Activated CD8-positive, alpha-beta T cell treated with anti-CD3 and anti-CD28 coated beads for 36 hours (primary cell): ENCODE data around the gene PIK3R1. TPM values are rescaled to one million over a fixed set of nuclear protein-coding genes. Genes with fewer than 3 reads are reported as not detected.

Experiments used
- ATAC-seq: fragments of 200-7000 bp; cut with Tn5 transposase; one replicate; pipeline ENCODE4 v1.10.0; 2021; ENCODE audit warnings: mild to moderate bottlenecking, moderate library complexity
- CTCF ChIA-PET: fragments of 350-600 bp; sonication (Branson Sonifier 250); formaldehyde crosslinking; loops from one replicate; lab custom pipeline; 2021; ENCODE audit warnings: antibody characterized with exemption; lab: Charles Lee
- POLR2A ChIA-PET: fragments of 350-600 bp; sonication (Branson Sonifier 250); formaldehyde crosslinking; loops from one replicate; lab custom pipeline; 2021; ENCODE audit warnings: antibody characterized with exemption; lab: Charles Lee
- DNase-seq: peaks from one replicate; pipeline ENCODE4 v3.0.0-alpha.2; 2020
- H3K27ac Mint-ChIP-seq: one replicate; pipeline ENCODE4 v1.8.0; 2021; ENCODE audit warnings: mild to moderate bottlenecking, mixed read lengths
- H3K27me3 Mint-ChIP-seq: one replicate; pipeline ENCODE4 v1.8.0; 2021; ENCODE audit warnings: mixed read lengths
- H3K36me3 Mint-ChIP-seq: one replicate; pipeline ENCODE4 v1.8.0; 2021; ENCODE audit warnings: low read depth, mixed read lengths
- H3K4me1 Mint-ChIP-seq: one replicate; pipeline ENCODE4 v1.8.0; 2021; ENCODE audit warnings: low read depth, mixed read lengths
- H3K4me3 Mint-ChIP-seq: one replicate; pipeline ENCODE4 v1.8.0; 2021; ENCODE audit warnings: mild to moderate bottlenecking, moderate library complexity, mixed read lengths
- H3K9me3 Mint-ChIP-seq: one replicate; pipeline ENCODE4 v1.8.0; 2021; ENCODE audit warnings: mixed read lengths
- intact Hi-C: fragments of 100-400 bp; cut with micrococcal nuclease; formaldehyde crosslinking; loops from one replicate; pipeline ENCODE4 v1.10.0; 2022
- total RNA-seq, 2 experiments: library from RNA; stranded (reverse); gene quantifications; one replicate each; pipeline ENCODE4 v1.2.3, GENCODE V29; 2021
- TF ChIP-seq, protein P1 (sequence below): fragments of 200-600 bp; IDR thresholded peaks from one replicate; pipeline ENCODE4 v1.8.0; 2022; ENCODE audit warnings: antibody characterized with exemption, mild to moderate bottlenecking

Gene PIK3R1
- total RNA-seq, 2 experiments from 2014 or later, result 55.4 to 57.6 TPM

DNA sequence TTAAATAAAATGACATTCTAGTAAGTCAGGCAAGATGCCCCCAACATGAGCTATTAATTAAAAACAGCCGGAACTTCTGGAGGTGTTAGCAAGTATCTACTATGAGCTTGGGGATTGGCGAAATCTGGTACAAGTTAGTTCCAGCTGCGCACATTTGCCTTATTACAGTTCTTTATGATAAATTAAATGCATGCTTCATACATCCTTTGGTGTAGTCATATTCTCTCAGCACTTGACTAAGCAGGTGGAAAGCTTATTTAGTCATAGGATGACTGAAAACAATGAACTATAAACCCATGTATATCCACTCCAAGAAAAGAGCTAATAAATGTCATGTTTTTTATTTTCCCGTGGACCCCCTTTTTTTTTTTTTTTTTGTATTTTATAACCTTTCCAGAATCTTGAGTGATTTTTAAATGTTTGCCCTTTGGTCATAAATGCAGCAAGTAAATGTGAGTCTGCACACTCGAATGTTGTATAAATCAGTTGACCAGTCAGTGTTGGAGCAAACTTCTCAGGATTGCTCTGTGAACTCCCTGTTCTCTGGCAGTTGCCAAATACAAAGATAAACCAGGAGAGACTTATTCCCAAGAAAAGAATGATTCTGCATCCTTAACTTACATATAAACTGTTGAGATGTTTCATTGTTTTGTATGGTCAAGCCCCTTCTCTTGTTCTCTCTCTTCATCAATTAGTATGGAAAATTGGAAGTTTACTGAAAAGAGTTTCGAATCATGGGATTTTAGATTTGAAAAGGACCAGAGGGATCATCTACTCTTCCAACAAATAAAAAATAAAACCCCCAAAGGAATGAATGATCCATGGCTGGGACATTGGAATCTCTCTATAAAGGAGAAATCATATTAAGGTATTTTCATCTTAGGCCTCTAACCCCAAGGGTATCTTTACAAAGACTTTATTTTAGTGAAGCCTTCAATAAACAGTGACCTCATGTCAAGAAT is 38.3 kb downstream of the PIK3R1 start:
- DNase-seq, result no peak
- CTCF ChIA-PET, result interaction anchor here (0.8 to 5.5 kb wide), 17 partner anchors 7 to 1007 kb away, joined by 3 to 46 read pairs (median 5); partner anchors contain the start of gene PIK3R1
- ATAC-seq, result peak; percentile 26
- H3K9me3 Mint-ChIP-seq, result no peaks in the 10 kb centered on the region
- peaks cover 93% of the 10 kb centered on the region for H3K4me1 Mint-ChIP-seq
- POLR2A ChIA-PET, result interaction anchor here (1.6 to 2.3 kb wide), 2 partner anchors 38 kb away, joined by 6 to 11 read pairs; partner anchors contain the start of gene PIK3R1
- H3K27ac Mint-ChIP-seq, result no peak overlapping the region
- intact Hi-C loops, result loop anchor here (5.0 to 10.0 kb wide), 2 partner anchors 37 to 1009 kb away; partner anchors contain the start of gene PIK3R1
- H3K27me3 Mint-ChIP-seq, result no peaks in the 10 kb centered on the region
- peaks cover 12% of the 10 kb centered on the region for H3K36me3 Mint-ChIP-seq
- H3K4me3 Mint-ChIP-seq, result no peak overlapping the region
- TF ChIP-seq, protein P1, sequence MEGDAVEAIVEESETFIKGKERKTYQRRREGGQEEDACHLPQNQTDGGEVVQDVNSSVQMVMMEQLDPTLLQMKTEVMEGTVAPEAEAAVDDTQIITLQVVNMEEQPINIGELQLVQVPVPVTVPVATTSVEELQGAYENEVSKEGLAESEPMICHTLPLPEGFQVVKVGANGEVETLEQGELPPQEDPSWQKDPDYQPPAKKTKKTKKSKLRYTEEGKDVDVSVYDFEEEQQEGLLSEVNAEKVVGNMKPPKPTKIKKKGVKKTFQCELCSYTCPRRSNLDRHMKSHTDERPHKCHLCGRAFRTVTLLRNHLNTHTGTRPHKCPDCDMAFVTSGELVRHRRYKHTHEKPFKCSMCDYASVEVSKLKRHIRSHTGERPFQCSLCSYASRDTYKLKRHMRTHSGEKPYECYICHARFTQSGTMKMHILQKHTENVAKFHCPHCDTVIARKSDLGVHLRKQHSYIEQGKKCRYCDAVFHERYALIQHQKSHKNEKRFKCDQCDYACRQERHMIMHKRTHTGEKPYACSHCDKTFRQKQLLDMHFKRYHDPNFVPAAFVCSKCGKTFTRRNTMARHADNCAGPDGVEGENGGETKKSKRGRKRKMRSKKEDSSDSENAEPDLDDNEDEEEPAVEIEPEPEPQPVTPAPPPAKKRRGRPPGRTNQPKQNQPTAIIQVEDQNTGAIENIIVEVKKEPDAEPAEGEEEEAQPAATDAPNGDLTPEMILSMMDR, result no peak

DNA sequence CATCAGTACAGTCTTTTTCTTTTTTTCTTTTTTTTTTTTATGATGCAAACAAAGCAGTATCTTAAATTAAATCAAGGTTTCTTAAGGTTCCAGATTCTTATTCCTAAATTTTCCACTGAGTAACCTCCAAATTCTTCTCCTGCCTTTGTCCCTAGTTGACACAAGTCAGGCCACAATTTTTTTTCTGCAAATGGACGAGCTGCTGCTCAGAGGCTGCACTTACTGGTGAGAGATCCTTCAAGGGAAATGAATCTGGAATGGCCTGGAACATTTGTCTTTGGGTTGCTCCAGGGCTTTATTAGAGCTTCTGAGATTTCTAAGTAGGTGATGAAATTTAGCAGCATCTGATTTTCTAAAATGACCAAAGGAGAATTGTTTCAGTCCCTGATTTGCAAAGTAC is 39.3 kb downstream of the PIK3R1 start:
- CTCF ChIA-PET, result interaction anchor here (0.5 to 1.6 kb wide), 11 partner anchors 11 to 1268 kb away, joined by 3 to 7 read pairs (median 3); no protein-coding TSS in a partner anchor
- H3K27ac Mint-ChIP-seq, result peak overlapping the region; percentile 70
- POLR2A ChIA-PET, result interaction anchor here (2.3 kb wide), 1 partner anchor 39 kb away, joined by 11 read pairs; the partner anchor contains the start of gene PIK3R1

DNA sequence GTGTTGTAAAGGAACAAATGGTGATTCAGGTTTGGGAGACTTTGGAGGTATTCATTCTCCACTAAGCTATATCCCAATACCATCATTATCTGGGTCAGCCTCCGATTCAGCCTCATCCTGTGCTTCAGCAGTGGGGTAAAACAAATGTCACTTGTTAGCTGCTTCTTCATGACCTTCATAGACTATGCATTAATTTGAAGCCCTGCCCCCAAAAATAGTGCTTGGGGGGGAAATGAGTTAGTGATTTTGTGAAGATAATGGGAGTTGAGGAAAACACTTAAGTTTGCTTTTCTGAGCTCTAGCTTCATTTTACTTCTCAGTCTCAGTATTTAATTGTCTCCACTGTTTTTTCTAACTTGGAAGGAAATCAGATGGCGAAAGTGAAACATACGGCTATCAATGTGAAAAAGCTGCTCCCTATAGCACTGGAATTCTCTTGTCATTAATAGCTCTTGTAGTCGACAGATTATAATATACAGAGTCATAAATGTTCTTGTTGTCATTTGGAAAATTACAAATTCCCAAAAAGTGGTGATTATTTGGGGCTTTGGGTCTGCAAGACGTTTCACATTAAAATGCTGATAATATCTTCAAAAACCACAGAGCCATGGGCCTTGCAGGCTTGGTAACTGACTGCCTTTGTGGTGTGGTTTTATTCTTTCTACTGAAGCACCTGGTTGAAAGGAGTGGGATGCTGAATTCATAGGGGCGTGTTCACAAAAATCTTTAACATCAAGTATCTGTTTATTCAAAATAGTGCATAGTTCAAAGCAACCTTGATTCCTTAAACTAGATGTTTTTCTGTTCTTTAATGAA is 40.0 kb downstream of the PIK3R1 start:
- DNase-seq, result peak; percentile 35
- CTCF ChIA-PET, result interaction anchor here (0.5 to 2.4 kb wide), 14 partner anchors 11 to 1269 kb away, joined by 3 to 12 read pairs (median 3); no protein-coding TSS in a partner anchor
- Mint-ChIP-seq H3K4me3 (peak overlapping the region; percentile 48), H3K36me3 (peaks cover 20% of the 10 kb centered on the region), H3K9me3 (no peaks in the 10 kb centered on the region), H3K27me3 (no peaks in the 10 kb centered on the region), H3K4me1 (peaks cover 92% of the 10 kb centered on the region), H3K27ac (peak overlapping the region; percentile 70)
- intact Hi-C loops, result loop anchor here (10.0 kb wide), 1 partner anchor 1011 kb away; no protein-coding TSS in a partner anchor
- POLR2A ChIA-PET, result interaction anchor here (0.6 to 2.3 kb wide), 2 partner anchors 18 to 40 kb away, joined by 3 to 11 read pairs; partner anchors contain the start of gene PIK3R1
- TF ChIP-seq, protein P1, result no peak
- no peak for ATAC-seq

More for the DNA sequence above, 39.3 kb downstream of the PIK3R1 start:
- TF ChIP-seq, protein P1, result no peak
- intact Hi-C loops, result loop anchor here (5.0 to 10.0 kb wide), 2 partner anchors 38 to 1010 kb away; partner anchors contain the start of gene PIK3R1
- Mint-ChIP-seq H3K27me3 (no peaks in the 10 kb centered on the region), H3K4me3 (no peak overlapping the region), H3K4me1 (peaks cover 92% of the 10 kb centered on the region), H3K9me3 (no peaks in the 10 kb centered on the region), H3K36me3 (peaks cover 14% of the 10 kb centered on the region)
- no peak for ATAC-seq
- no peak for DNase-seq

DNA sequence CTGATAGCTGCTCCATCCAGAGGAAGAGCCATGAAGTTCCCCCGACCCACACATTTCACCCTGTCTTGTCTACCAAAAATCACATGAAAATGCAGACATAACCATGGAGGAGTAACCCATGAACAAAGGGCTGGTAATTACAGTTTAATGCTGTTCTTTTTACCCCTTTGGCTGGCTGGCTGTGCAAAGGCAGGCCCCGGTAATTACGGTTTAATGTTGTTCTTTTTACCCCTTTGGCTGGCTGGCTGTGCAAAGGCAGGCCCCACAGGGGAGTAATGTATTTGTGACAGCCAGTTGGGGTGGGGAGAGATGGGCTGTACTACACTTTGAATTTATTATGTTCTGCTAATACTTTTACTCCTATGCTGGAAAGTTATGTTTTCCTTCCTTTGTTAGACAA is 41.7 kb downstream of the PIK3R1 start:
- Mint-ChIP-seq H3K4me1 (peaks cover 92% of the 10 kb centered on the region), H3K27me3 (no peaks in the 10 kb centered on the region), H3K4me3 (no peak overlapping the region), H3K36me3 (peaks cover 21% of the 10 kb centered on the region), H3K27ac (peak overlapping the region; percentile 65), H3K9me3 (no peaks in the 10 kb centered on the region)
- ATAC-seq (no peak), DNase-seq (no peak)
- intact Hi-C loops, result loop anchor here (10.0 kb wide), 1 partner anchor 1012 kb away; no protein-coding TSS in a partner anchor
- TF ChIP-seq, protein P1, result no peak
- ChIA-PET POLR2A (interaction anchor here (2.1 to 2.2 kb wide), 2 partner anchors 33 to 41 kb away, joined by 5 to 11 read pairs; partner anchors contain the start of gene PIK3R1), CTCF (interaction anchor here (1.3 to 2.4 kb wide), 4 partner anchors 10 to 29 kb away, joined by 4 to 12 read pairs (median 8); no protein-coding TSS in a partner anchor)
